DOHH2 (cell line): ENCODE results near the gene RPN1.

Experiments used
- CTCF ChIP-seq: fragments of 200-600 bp; sonication (generic); IDR thresholded peaks from one replicate; pipeline ENCODE4 v1.5.1; 2014; ENCODE audit warnings: antibody characterized with exemption, mild to moderate bottlenecking, low read depth, low read length; ENCODE audit not compliant: poor library complexity, severe bottlenecking
- EZH2phosphoT487 ChIP-seq: fragments of 200-600 bp; sonication (generic); IDR thresholded peaks from 2 replicates; pipeline ENCODE4 v1.6.1; 2017; ENCODE audit warnings: borderline replicate concordance, mild to moderate bottlenecking, antibody characterized with exemption, low read length, moderate library complexity, mixed read lengths

GRCh38 chr3:128693696-128694095 lies 43.1 kb upstream of the RPN1 start:
- TF ChIP-seq CTCF, result no peak
- TF ChIP-seq EZH2phosphoT487, result no peak
